Neural progenitor cell (in vitro differentiated cells): ENCODE measurements around the gene NAAA. TPM values are rescaled to one million over a fixed set of nuclear protein-coding genes. Genes with fewer than 3 reads are reported as not detected.

Source experiments
- DNase-seq: peaks from one replicate; pipeline ENCODE4 v3.0.0-alpha.2; 2016; ENCODE audit warnings: low spot score
- H2AFZ ChIP-seq: fragments of 200-600 bp; sonication (generic); replicated peaks from 2 replicates; pipeline ENCODE4 v1.6.1; 2016; ENCODE audit warnings: antibody characterized with exemption
- H3F3A ChIP-seq: fragments of 200-600 bp; sonication (generic); 2 replicates; pipeline ENCODE4 v1.6.1; 2016; ENCODE audit warnings: antibody characterized with exemption, low read depth
- H3K27ac ChIP-seq: fragments of 200-600 bp; sonication (generic); 2 replicates; pipeline ENCODE4 v1.5.1; 2016; ENCODE audit warnings: mild to moderate bottlenecking
- H3K27me3 ChIP-seq: fragments of 200-600 bp; sonication (generic); 2 replicates; pipeline ENCODE4 v1.6.1; 2016; ENCODE audit warnings: mild to moderate bottlenecking, moderate library complexity
- H3K36me3 ChIP-seq: fragments of 200-600 bp; sonication (generic); 2 replicates; pipeline ENCODE4 v1.5.1; 2016
- H3K4me1 ChIP-seq: fragments of 200-600 bp; sonication (generic); 2 replicates; pipeline ENCODE4 v1.6.1; 2016; ENCODE audit warnings: mixed run types
- H3K4me2 ChIP-seq: fragments of 200-600 bp; sonication (generic); 2 replicates; pipeline ENCODE4 v1.6.1; 2016
- H3K4me3 ChIP-seq: fragments of 200-600 bp; sonication (generic); 2 replicates; pipeline ENCODE4 v1.5.1; 2016
- H3K79me2 ChIP-seq: fragments of 200-600 bp; sonication (generic); 2 replicates; pipeline ENCODE4 v1.6.1; 2016; ENCODE audit warnings: low read depth
- H3K9ac ChIP-seq: fragments of 200-600 bp; sonication (generic); 2 replicates; pipeline ENCODE4 v1.6.1; 2016
- H3K9me3 ChIP-seq: fragments of 200-600 bp; sonication (generic); 2 replicates; pipeline ENCODE4 v1.5.1; 2016; ENCODE audit warnings: low read depth
- H4K20me1 ChIP-seq: fragments of 200-600 bp; sonication (generic); 2 replicates; pipeline ENCODE4 v1.6.1; 2016; ENCODE audit warnings: low read depth
- H3K27ac Mint-ChIP-seq: 3 replicates; pipeline ENCODE4 v1.8.0; 2021; ENCODE audit warnings: mixed read lengths
- H3K27me3 Mint-ChIP-seq: 2 replicates; pipeline ENCODE4 v1.8.0; 2022; ENCODE audit warnings: low read depth, mild to moderate bottlenecking, inconsistent platforms, moderate library complexity, mixed read lengths; ENCODE audit not compliant: insufficient read depth
- H3K36me3 Mint-ChIP-seq: 3 replicates; pipeline ENCODE4 v1.8.0; 2021; ENCODE audit warnings: mixed read lengths
- H3K4me1 Mint-ChIP-seq: 3 replicates; pipeline ENCODE4 v1.8.0; 2021; ENCODE audit warnings: mixed read lengths
- H3K4me3 Mint-ChIP-seq: 3 replicates; pipeline ENCODE4 v1.8.0; 2021; ENCODE audit warnings: mild to moderate bottlenecking, moderate library complexity, mixed read lengths
- H3K9me3 Mint-ChIP-seq: 3 replicates; pipeline ENCODE4 v1.8.0; 2020; ENCODE audit warnings: mixed read lengths
- EZH2 ChIP-seq: fragments of 200-600 bp; sonication (generic); IDR thresholded peaks from 2 replicates; pipeline ENCODE4 v1.6.1; 2017; ENCODE audit warnings: antibody characterized with exemption, mild to moderate bottlenecking, moderate library complexity
- EZH2phosphoT487 ChIP-seq: fragments of 200-600 bp; sonication (generic); IDR thresholded peaks from 2 replicates; pipeline ENCODE4 v1.6.1; 2017; ENCODE audit warnings: antibody characterized with exemption
- total RNA-seq: library from RNA; depleted of rRNA; stranded (reverse); fragments of >200 nt; gene quantifications from 2 replicates; pipeline ENCODE4 v1.2.3, GENCODE V29; 2015; ENCODE audit warnings: low replicate concordance
- TF ChIP-seq, protein P1 (sequence below): fragments of 200-600 bp; sonication (generic); IDR thresholded peaks from 2 replicates; pipeline ENCODE4 v1.5.1; 2017; ENCODE audit warnings: antibody characterized with exemption, mild to moderate bottlenecking

Gene NAAA
- total RNA-seq, 1 donor from 2014 or later, result 0.07 TPM

DNA sequence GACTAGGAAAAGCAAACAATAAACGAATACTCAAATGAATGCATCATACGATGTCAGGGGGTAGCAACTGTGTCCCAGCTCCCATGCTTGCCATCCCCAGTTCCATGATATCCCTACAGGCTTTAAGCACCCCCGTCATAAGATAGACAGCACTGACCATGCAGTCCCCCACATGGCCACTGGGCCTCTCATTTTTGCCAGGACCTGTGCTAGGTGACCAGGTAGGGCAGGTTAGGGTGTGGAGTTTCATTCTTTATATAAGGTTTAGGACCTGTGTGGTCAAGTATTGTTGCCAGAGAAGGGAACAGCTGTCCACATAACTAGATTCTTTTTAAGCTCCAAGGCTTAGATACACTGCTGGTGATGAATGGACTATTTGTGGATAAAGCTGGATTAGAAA, 48.3 kb downstream of the NAAA start:
- peak; percentile 13 for DNase-seq
- H3K9ac ChIP-seq, result no peak overlapping the region
- H3K4me1 ChIP-seq, result no peaks in the 10 kb centered on the region
- no peaks in the 10 kb centered on the region for H4K20me1 ChIP-seq
- no peak overlapping the region for H3K27ac ChIP-seq
- H3K9me3 ChIP-seq, result no peaks in the 10 kb centered on the region
- no peaks in the 10 kb centered on the region for H3K27me3 ChIP-seq
- no peaks in the 10 kb centered on the region for H3K9me3 Mint-ChIP-seq
- H3K27me3 Mint-ChIP-seq, result peaks cover 7% of the 10 kb centered on the region
- no peaks in the 10 kb centered on the region for H3K79me2 ChIP-seq
- H3K4me2 ChIP-seq, result no peak overlapping the region
- no peak overlapping the region for H3K4me3 ChIP-seq
- no peaks in the 10 kb centered on the region for H3F3A ChIP-seq
- H2AFZ ChIP-seq, result no peak overlapping the region
- TF ChIP-seq, protein P1, sequence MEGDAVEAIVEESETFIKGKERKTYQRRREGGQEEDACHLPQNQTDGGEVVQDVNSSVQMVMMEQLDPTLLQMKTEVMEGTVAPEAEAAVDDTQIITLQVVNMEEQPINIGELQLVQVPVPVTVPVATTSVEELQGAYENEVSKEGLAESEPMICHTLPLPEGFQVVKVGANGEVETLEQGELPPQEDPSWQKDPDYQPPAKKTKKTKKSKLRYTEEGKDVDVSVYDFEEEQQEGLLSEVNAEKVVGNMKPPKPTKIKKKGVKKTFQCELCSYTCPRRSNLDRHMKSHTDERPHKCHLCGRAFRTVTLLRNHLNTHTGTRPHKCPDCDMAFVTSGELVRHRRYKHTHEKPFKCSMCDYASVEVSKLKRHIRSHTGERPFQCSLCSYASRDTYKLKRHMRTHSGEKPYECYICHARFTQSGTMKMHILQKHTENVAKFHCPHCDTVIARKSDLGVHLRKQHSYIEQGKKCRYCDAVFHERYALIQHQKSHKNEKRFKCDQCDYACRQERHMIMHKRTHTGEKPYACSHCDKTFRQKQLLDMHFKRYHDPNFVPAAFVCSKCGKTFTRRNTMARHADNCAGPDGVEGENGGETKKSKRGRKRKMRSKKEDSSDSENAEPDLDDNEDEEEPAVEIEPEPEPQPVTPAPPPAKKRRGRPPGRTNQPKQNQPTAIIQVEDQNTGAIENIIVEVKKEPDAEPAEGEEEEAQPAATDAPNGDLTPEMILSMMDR, result peak; percentile 39
- TF ChIP-seq EZH2phosphoT487, result no peak
- H3K36me3 ChIP-seq, result no peaks in the 10 kb centered on the region
- no peaks in the 10 kb centered on the region for H3K36me3 Mint-ChIP-seq
- peaks cover 7% of the 10 kb centered on the region for H3K4me1 Mint-ChIP-seq
- H3K4me3 Mint-ChIP-seq, result no peak overlapping the region
- H3K27ac Mint-ChIP-seq, result no peak overlapping the region

GRCh38 chr4:75891611-75892010, 49.2 kb downstream of the NAAA start:
- H3K9me3 Mint-ChIP-seq, result no peaks in the 10 kb centered on the region

GRCh38 chr4:75889537-75890199, 51.1 kb downstream of the NAAA start:
- H3F3A ChIP-seq, result no peaks in the 10 kb centered on the region
- H3K9ac ChIP-seq, result no peak overlapping the region
- H3K36me3 ChIP-seq, result no peaks in the 10 kb centered on the region
- no peak overlapping the region for H2AFZ ChIP-seq
- H3K4me3 Mint-ChIP-seq, result no peak overlapping the region
- H3K27me3 Mint-ChIP-seq, result peaks cover 4% of the 10 kb centered on the region
- no peaks in the 10 kb centered on the region for H3K9me3 ChIP-seq
- H3K36me3 Mint-ChIP-seq, result no peaks in the 10 kb centered on the region
- TF ChIP-seq EZH2 (no peak), EZH2phosphoT487 (no peak)
- TF ChIP-seq, protein P1, result no peak
- no peak for DNase-seq
- no peak overlapping the region for H3K27ac Mint-ChIP-seq
- H3K9me3 Mint-ChIP-seq, result no peaks in the 10 kb centered on the region
- no peaks in the 10 kb centered on the region for H4K20me1 ChIP-seq
- no peaks in the 10 kb centered on the region for H3K27me3 ChIP-seq
- H3K4me1 ChIP-seq, result no peaks in the 10 kb centered on the region
- no peak overlapping the region for H3K27ac ChIP-seq
- no peak overlapping the region for H3K4me3 ChIP-seq
- peaks cover 7% of the 10 kb centered on the region for H3K4me1 Mint-ChIP-seq
- H3K4me2 ChIP-seq, result no peak overlapping the region
- no peaks in the 10 kb centered on the region for H3K79me2 ChIP-seq

More at GRCh38 chr4:75891611-75892010, 49.2 kb downstream of the NAAA start:
- H3K4me1 ChIP-seq, result no peaks in the 10 kb centered on the region
- H3K4me1 Mint-ChIP-seq, result peaks cover 7% of the 10 kb centered on the region
- no peaks in the 10 kb centered on the region for H3K36me3 Mint-ChIP-seq
- H3K79me2 ChIP-seq, result no peaks in the 10 kb centered on the region
- peaks cover 7% of the 10 kb centered on the region for H3K27me3 Mint-ChIP-seq
- H3K27me3 ChIP-seq, result no peaks in the 10 kb centered on the region
- H3K9ac ChIP-seq, result no peak overlapping the region
- no peak overlapping the region for H3K4me3 Mint-ChIP-seq
- H2AFZ ChIP-seq, result no peak overlapping the region
- no peak for DNase-seq
- H3F3A ChIP-seq, result no peaks in the 10 kb centered on the region
- no peak overlapping the region for H3K4me3 ChIP-seq
- H3K27ac Mint-ChIP-seq, result no peak overlapping the region
- no peak overlapping the region for H3K27ac ChIP-seq
- H3K36me3 ChIP-seq, result no peaks in the 10 kb centered on the region
- no peak overlapping the region for H3K4me2 ChIP-seq
- TF ChIP-seq, protein P1, result no peak
- TF ChIP-seq EZH2phosphoT487 (no peak), EZH2 (no peak)
- H4K20me1 ChIP-seq, result no peaks in the 10 kb centered on the region
- no peaks in the 10 kb centered on the region for H3K9me3 ChIP-seq
